Heart left ventricle (tissue), 13 donors: ENCODE measurements around the gene PFKFB3.

Source experiments
- POLR2A ChIP-seq, 2 donors: fragments of 450-650 bp; IDR thresholded peaks; one replicate each; pipeline ENCODE4 v1.6.1; 2017; ENCODE audit warnings: antibody characterized with exemption in 2 of 2, mild to moderate bottlenecking in 2 of 2, moderate library complexity in 2 of 2
- TF ChIP-seq, protein P1 (sequence below), 12 donors: fragments of 200-600 bp; sonication (generic) in 4 of 12; IDR thresholded peaks; one replicate each; pipeline versions ENCODE4 v1.5.0 to v1.8.0; 2018 to 2022; ENCODE audit warnings: antibody characterized with exemption in 12 of 12, mild to moderate bottlenecking in 5 of 12
- donor health status: ischemic (EF 13 %, LVEDD 7.1; RV severe dilation, severe dysfunction).
- donor health status: DM: no; HTN: yes; CAD: no.
- donor health status: DM: no; HTN: no; CAD: no.
- donor health status: ischemic (EF 25% LVEDD 6.9; RV normal size, moderate dysfunction).
- donor health status: ischemic (EF 25% LVEDD 5.7; RV mildly dilated, moderate dysfunction).
- donor health status: ischemic (EF 35%, LVEDD 5.7; RV mildly dilated, moderate dysfunction).
- donor health status: nonischemic (EF 11% LVEDD 7.7; RV severe dilation, severe dysfunction).
- donor health status: DM: yes; HTN: yes; CAD: no.
- donor health status: PGD.
- donor health status: ischemic (EF 29% LVEDD 5.4; RV normal size, mild dysfunction).
- donor health status: nonischemic (EF 23%, LVEDD 6.1; RV moderate dilation, normal function).

DNA sequence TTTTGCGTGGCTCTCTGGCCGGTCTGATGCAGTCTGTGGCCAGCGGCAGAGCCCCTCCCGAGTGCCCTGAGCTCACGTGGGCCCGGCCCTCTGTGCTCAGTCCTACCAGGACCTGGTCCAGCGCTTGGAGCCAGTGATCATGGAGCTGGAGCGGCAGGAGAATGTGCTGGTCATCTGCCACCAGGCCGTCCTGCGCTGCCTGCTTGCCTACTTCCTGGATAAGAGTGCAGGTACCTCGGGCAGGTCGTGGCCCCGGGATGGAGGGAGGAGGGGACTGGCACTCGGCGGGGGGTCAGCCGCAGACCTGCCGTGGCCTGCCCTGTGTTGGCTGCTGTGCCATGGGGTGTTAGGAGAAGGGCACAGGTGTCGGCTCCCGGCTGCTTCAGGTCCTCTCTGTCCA, 20.0 kb downstream of the PFKFB3 start:
- TF ChIP-seq, protein P1, sequence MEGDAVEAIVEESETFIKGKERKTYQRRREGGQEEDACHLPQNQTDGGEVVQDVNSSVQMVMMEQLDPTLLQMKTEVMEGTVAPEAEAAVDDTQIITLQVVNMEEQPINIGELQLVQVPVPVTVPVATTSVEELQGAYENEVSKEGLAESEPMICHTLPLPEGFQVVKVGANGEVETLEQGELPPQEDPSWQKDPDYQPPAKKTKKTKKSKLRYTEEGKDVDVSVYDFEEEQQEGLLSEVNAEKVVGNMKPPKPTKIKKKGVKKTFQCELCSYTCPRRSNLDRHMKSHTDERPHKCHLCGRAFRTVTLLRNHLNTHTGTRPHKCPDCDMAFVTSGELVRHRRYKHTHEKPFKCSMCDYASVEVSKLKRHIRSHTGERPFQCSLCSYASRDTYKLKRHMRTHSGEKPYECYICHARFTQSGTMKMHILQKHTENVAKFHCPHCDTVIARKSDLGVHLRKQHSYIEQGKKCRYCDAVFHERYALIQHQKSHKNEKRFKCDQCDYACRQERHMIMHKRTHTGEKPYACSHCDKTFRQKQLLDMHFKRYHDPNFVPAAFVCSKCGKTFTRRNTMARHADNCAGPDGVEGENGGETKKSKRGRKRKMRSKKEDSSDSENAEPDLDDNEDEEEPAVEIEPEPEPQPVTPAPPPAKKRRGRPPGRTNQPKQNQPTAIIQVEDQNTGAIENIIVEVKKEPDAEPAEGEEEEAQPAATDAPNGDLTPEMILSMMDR (IDR thresholded peaks at IDR 0.05) = no peak
- no peak for TF ChIP-seq POLR2A (IDR thresholded peaks at IDR 0.05)
